ENCODE results near the gene ALOX12B. TPM values are rescaled to one million over a fixed set of nuclear protein-coding genes. Genes with fewer than 3 reads are reported as not detected.

ALOX12B gene
- total RNA-seq, 1 donor from 2014 or later, result 0.08 TPM

DNA sequence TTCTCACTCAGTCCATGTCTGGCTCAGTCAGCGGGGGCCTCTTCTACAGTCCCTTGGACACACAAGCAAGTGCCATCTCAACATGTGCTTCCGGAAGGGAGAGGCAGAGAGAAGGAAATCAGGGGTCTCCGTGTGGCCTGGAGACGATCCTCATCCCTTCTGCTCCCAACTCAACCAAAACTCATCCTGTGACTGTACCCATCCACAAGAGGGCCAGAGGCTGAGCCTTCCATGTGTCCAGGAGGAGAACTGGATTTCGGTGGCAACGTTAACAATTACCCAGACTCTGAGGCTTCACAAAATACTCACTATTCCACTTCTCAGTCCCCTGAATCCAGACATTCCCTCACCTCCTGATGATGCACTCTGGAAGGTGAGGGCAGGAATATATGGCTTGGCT lies 7.8 kb upstream of the ALOX12B start:
- Histone ChIP-seq H3K4me3 (ENCODE audit: low read depth, low read length) (no peak overlapping the region), H3K27me3 (ENCODE audit: control insufficient read depth, insufficient read depth, low read length) (peaks cover 16% of the 10 kb centered on the region), H3K36me3 (ENCODE audit: control insufficient read depth, insufficient read depth, low read length) (no peaks in the 10 kb centered on the region)
- no peak for TF ChIP-seq CTCF (IDR thresholded peaks at IDR 0.05; ENCODE audit: insufficient read depth, low read length, poor library complexity, severe bottlenecking)
- no peak for DNase-seq (ENCODE audit: low read depth)

- no peak for DNase-seq (ENCODE audit: low read depth)
- TF ChIP-seq CTCF (IDR thresholded peaks at IDR 0.05; ENCODE audit: insufficient read depth, low read length, poor library complexity, severe bottlenecking), result no peak
- H3K4me3 ChIP-seq (ENCODE audit: low read depth, low read length), result no peak overlapping the region
- no peaks in the 10 kb centered on the region for H3K36me3 ChIP-seq (ENCODE audit: control insufficient read depth, insufficient read depth, low read length)
- H3K27me3 ChIP-seq (ENCODE audit: control insufficient read depth, insufficient read depth, low read length), result peaks cover 25% of the 10 kb centered on the region
These were observed 3.6 kb upstream of the ALOX12B start for GRCh38 chr17:8091033-8091687.

DNA sequence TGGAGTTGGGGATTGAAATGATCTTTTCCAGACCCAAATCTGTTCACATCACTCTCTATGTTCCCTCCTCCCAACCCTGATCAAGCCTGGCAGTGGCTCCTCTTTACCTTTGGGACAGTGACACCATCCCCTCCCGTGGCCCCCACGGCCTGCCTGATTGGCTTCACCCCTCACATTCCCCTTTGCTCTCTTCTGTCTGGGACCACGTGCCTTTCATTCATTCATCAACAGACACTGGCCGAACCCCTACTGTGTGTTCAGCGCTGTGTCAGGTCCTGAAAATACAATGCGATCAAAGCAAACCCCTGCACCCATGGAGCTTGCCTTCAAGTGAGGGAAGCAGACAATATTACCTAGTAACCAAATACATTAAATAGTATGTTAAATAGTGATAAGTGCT lies 2.2 kb upstream of the ALOX12B start:
- H3K27me3 ChIP-seq (ENCODE audit: control insufficient read depth, insufficient read depth, low read length), result peaks cover 29% of the 10 kb centered on the region
- no peak overlapping the region for H3K4me3 ChIP-seq (ENCODE audit: low read depth, low read length)
- TF ChIP-seq CTCF (IDR thresholded peaks at IDR 0.05; ENCODE audit: insufficient read depth, low read length, poor library complexity, severe bottlenecking), result no peak
- H3K36me3 ChIP-seq (ENCODE audit: control insufficient read depth, insufficient read depth, low read length), result no peaks in the 10 kb centered on the region
- no peak for DNase-seq (ENCODE audit: low read depth)

GRCh38 chr17:8087952-8088230 lies 375 bp upstream of the ALOX12B start:
- no peak for DNase-seq (ENCODE audit: low read depth)
- H3K27me3 ChIP-seq (ENCODE audit: control insufficient read depth, insufficient read depth, low read length), result peaks cover 27% of the 10 kb centered on the region
- TF ChIP-seq CTCF (IDR thresholded peaks at IDR 0.05; ENCODE audit: insufficient read depth, low read length, poor library complexity, severe bottlenecking), result no peak
- no peak overlapping the region for H3K4me3 ChIP-seq (ENCODE audit: low read depth, low read length)
- no peaks in the 10 kb centered on the region for H3K36me3 ChIP-seq (ENCODE audit: control insufficient read depth, insufficient read depth, low read length)

GRCh38 chr17:8084250-8084649 lies 3.3 kb downstream of the ALOX12B start:
- H3K27me3 ChIP-seq (ENCODE audit: control insufficient read depth, insufficient read depth, low read length), result peaks cover 33% of the 10 kb centered on the region
- DNase-seq (ENCODE audit: low read depth), result no peak

More at GRCh38 chr17:8084250-8084649, 3.3 kb downstream of the ALOX12B start:
- no peak overlapping the region for H3K4me3 ChIP-seq (ENCODE audit: low read depth, low read length)
- no peaks in the 10 kb centered on the region for H3K36me3 ChIP-seq (ENCODE audit: control insufficient read depth, insufficient read depth, low read length)
- no peak for TF ChIP-seq CTCF (IDR thresholded peaks at IDR 0.05; ENCODE audit: insufficient read depth, low read length, poor library complexity, severe bottlenecking)
